Endodermal cell (in vitro differentiated cells): ENCODE data around the gene GRIA3. TPM values are rescaled to one million over a fixed set of nuclear protein-coding genes. Genes with fewer than 3 reads are reported as not detected.

Experiments
- DNase-seq: peaks from one replicate; pipeline ENCODE4 v3.0.0-alpha.2; 2017
- H3K27ac ChIP-seq: 2 replicates; pipeline ENCODE4 v1.5.1; 2013; ENCODE audit warnings: mild to moderate bottlenecking, low read depth, low read length, moderate library complexity
- H3K27me3 ChIP-seq: 2 replicates; pipeline ENCODE4 v1.6.1; 2013; ENCODE audit warnings: mild to moderate bottlenecking, low read length, moderate library complexity; ENCODE audit not compliant: insufficient read depth, control insufficient read depth, poor library complexity, severe bottlenecking
- H3K36me3 ChIP-seq: 2 replicates; pipeline ENCODE4 v1.7.0; 2013; ENCODE audit warnings: mild to moderate bottlenecking, low read length, moderate library complexity; ENCODE audit not compliant: control insufficient read depth, insufficient read depth
- H3K4me1 ChIP-seq: one replicate; pipeline ENCODE4 v1.7.0; 2013; ENCODE audit warnings: low read length; ENCODE audit not compliant: control insufficient read depth, insufficient read depth
- H3K4me3 ChIP-seq: 2 replicates; pipeline ENCODE4 v1.5.1; 2013; ENCODE audit warnings: mild to moderate bottlenecking, low read length, moderate library complexity
- H3K9ac ChIP-seq: 2 replicates; pipeline ENCODE4 v1.6.1; 2013; ENCODE audit warnings: mild to moderate bottlenecking, low read length, moderate library complexity; ENCODE audit not compliant: poor library complexity, severe bottlenecking; ENCODE audit errors: extremely low read depth
- H3K9me3 ChIP-seq: 2 replicates; pipeline ENCODE4 v1.6.1; 2013; ENCODE audit warnings: mild to moderate bottlenecking, low read length, moderate library complexity; ENCODE audit not compliant: control insufficient read depth
- H3K27ac Mint-ChIP-seq: 2 replicates; pipeline ENCODE4 v1.8.0; 2020; ENCODE audit warnings: mixed read lengths
- H3K27me3 Mint-ChIP-seq: 2 replicates; pipeline ENCODE4 v1.8.0; 2021; ENCODE audit warnings: mild to moderate bottlenecking, mixed read lengths; ENCODE audit not compliant: insufficient read depth
- H3K36me3 Mint-ChIP-seq: 2 replicates; pipeline ENCODE4 v1.8.0; 2020; ENCODE audit warnings: low read depth, mixed read lengths
- H3K4me1 Mint-ChIP-seq: 2 replicates; pipeline ENCODE4 v1.8.0; 2020; ENCODE audit warnings: mixed read lengths
- H3K4me3 Mint-ChIP-seq: 2 replicates; pipeline ENCODE4 v1.8.0; 2020; ENCODE audit warnings: mild to moderate bottlenecking, moderate library complexity, mixed read lengths
- H3K9me3 Mint-ChIP-seq: 2 replicates; pipeline ENCODE4 v1.8.0; 2020; ENCODE audit warnings: mild to moderate bottlenecking, mixed read lengths
- CTCF ChIP-seq: fragments of 200-600 bp; sonication (generic); conservative IDR thresholded peaks from 2 replicates; pipeline ENCODE4 v1.5.0; 2021; ENCODE audit warnings: antibody characterized with exemption, mild to moderate bottlenecking
- WGBS, 2 experiments: methylation state at CpG; one replicate each; pipeline versions ENCODE4 v1.1.5 to v1.1.7; 2013; ENCODE audit warnings: missing lambda C conversion rate in 2 of 2, mixed read lengths in 1 of 2; ENCODE audit not compliant: insufficient coverage in 1 of 2, insufficient read length in 1 of 2; 5-methylcytosine and 5-hydroxymethylcytosine counted together
- total RNA-seq, 2 donors: library from RNA; stranded (reverse); fragmentation: NEBNext Ultra II Directional in 1 of 2; extraction: Animal tissue kit (Norgen Biotek cat#: 25700) in 1 of 2; gene quantifications; 2 replicates in 1 of 2; 3 replicates in 1 of 2; pipeline ENCODE4 v1.2.1, GENCODE V29; 2021

Gene GRIA3
- total RNA-seq, 2 donors from 2014 or later, result 5.7 to 12.2 TPM

- H3K9me3 Mint-ChIP-seq, result peaks cover 32% of the 10 kb centered on the region
Observed at GRCh38 chrX:123263270-123263669, 79.2 kb downstream of the GRIA3 start.

GRCh38 chrX:123263747-123264146, 79.7 kb downstream of the GRIA3 start:
- H3K27ac Mint-ChIP-seq, result no peak overlapping the region
- no CpG with 5 or more reads among the region's 1 CpG for WGBS, 2 experiments
- TF ChIP-seq CTCF, result no peak
- no peak overlapping the region for H3K4me3 Mint-ChIP-seq
- no peak overlapping the region for H3K27ac ChIP-seq
- no peak overlapping the region for H3K9ac ChIP-seq
- no peaks in the 10 kb centered on the region for H3K27me3 ChIP-seq
- no peaks in the 10 kb centered on the region for H3K36me3 ChIP-seq
- no peaks in the 10 kb centered on the region for H3K36me3 Mint-ChIP-seq
- peak overlapping the region; percentile 43 for H3K4me3 ChIP-seq
- H3K27me3 Mint-ChIP-seq, result no peaks in the 10 kb centered on the region
- H3K4me1 Mint-ChIP-seq, result peaks cover 29% of the 10 kb centered on the region
- H3K9me3 ChIP-seq, result no peaks in the 10 kb centered on the region
- DNase-seq, result no peak
- peaks cover 34% of the 10 kb centered on the region for H3K9me3 Mint-ChIP-seq
- peaks cover 10% of the 10 kb centered on the region for H3K4me1 ChIP-seq

More at GRCh38 chrX:123263270-123263669, 79.2 kb downstream of the GRIA3 start:
- H3K36me3 Mint-ChIP-seq, result no peaks in the 10 kb centered on the region
- peak overlapping the region; percentile 9 for H3K27ac Mint-ChIP-seq
- Histone ChIP-seq H3K4me3 (peak overlapping the region; percentile 56), H3K36me3 (no peaks in the 10 kb centered on the region), H3K27ac (no peak overlapping the region), H3K9me3 (no peaks in the 10 kb centered on the region), H3K27me3 (peaks cover under 1% of the 10 kb centered on the region), H3K4me1 (peaks cover 10% of the 10 kb centered on the region), H3K9ac (no peak overlapping the region)
- WGBS, 2 experiments, result 0 to 6% methylated on average over 3 to 8 of the region's 8 CpGs
- H3K4me3 Mint-ChIP-seq, result no peak overlapping the region
- peaks cover 33% of the 10 kb centered on the region for H3K4me1 Mint-ChIP-seq
- TF ChIP-seq CTCF, result no peak
- H3K27me3 Mint-ChIP-seq, result no peaks in the 10 kb centered on the region
- DNase-seq, result peak; percentile 77

- TF ChIP-seq CTCF, result no peak
- no peak for DNase-seq
- H3K9me3 Mint-ChIP-seq, result peaks cover 42% of the 10 kb centered on the region
- WGBS, 2 experiments, result 97 to 100% methylated on average over 2 to 3 of the region's 3 CpGs
- H3K27ac Mint-ChIP-seq, result no peak overlapping the region
- Histone ChIP-seq H3K27ac (no peak overlapping the region), H3K27me3 (no peaks in the 10 kb centered on the region), H3K36me3 (no peaks in the 10 kb centered on the region), H3K4me1 (peaks cover 7% of the 10 kb centered on the region), H3K9ac (no peak overlapping the region), H3K9me3 (no peaks in the 10 kb centered on the region), H3K4me3 (no peak overlapping the region)
- H3K36me3 Mint-ChIP-seq, result no peaks in the 10 kb centered on the region
- no peak overlapping the region for H3K4me3 Mint-ChIP-seq
- peaks cover 25% of the 10 kb centered on the region for H3K4me1 Mint-ChIP-seq
- H3K27me3 Mint-ChIP-seq, result no peaks in the 10 kb centered on the region
Observed at GRCh38 chrX:123267220-123267619, 83.1 kb downstream of the GRIA3 start.
